ENCODE measurements around the gene ATP2C2. TPM values are rescaled to one million over a fixed set of nuclear protein-coding genes. Genes with fewer than 3 reads are reported as not detected.

The ATP2C2 gene
- total and polyA plus RNA-seq, 4 donors = 21.3 to 96.8 (median 37.5) TPM

DNA sequence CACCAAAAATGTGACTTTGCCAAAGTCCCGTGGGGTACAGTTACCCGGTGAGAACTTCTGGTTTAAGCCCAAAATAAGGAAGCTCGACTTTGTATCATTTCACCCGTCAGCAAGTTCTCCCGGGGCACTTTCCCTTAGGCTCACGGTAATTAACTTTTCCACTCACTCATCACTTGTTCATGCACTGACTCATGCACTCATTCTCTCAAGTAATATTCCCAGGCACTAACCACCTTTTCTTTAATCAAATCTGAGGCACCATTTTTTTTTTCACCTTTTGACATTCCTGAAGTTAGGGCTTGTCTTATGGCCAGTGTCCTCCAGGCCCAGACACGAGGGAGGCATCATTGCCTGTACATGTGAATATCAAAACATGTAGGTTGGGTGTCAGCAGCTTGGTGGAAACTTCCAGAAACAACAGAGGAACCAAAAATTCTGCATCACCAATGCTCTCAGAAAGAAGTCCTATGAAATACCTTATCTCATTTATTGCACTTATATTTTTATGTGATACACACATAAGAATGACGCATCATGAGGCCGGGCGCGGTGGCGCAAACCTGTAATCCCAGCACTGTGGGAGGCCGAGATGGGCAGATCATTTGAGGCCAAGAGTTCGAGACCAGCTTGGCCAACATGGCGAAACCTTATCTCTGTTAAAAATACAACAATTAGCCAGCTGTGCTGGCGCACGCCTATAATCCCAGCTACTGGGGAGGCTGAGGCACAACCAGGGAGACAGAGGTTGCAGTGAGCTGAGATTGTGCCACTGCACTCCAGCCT is 36.1 kb upstream of the ATP2C2 start:
- H3K9ac ChIP-seq (ENCODE audit: insufficient read depth in 1 of 2, low read length in 2 of 2) = no peak overlapping the region
- H3K27ac ChIP-seq (ENCODE audit: low read depth in 1 of 2, low read length in 1 of 2) = no peak overlapping the region
- no peaks in the 10 kb centered on the region for H3K4me1 ChIP-seq (ENCODE audit: control insufficient read depth in 5 of 5, insufficient read depth in 5 of 5, low read length in 5 of 5)
- 90 to 91% methylated on average over 17 of the region's 17 CpGs for WGBS, 2 donors
- H3K4me3 ChIP-seq = no peak overlapping the region
- TF ChIP-seq CTCF (IDR thresholded peaks at IDR 0.05; ENCODE audit: control extremely low read depth, extremely low read depth) = no peak
- peaks cover 0 to 4% (median 0%) of the 10 kb centered on the region in 4 donors for H3K36me3 ChIP-seq (ENCODE audit: control insufficient read depth in 4 of 4, insufficient read depth in 4 of 4, low read length in 4 of 4)
- ATAC-seq (ENCODE audit: insufficient read depth, low FRiP score) = no peak
- no peak for DNase-seq
- H3K9me3 ChIP-seq (ENCODE audit: control insufficient read depth in 4 of 4, insufficient read depth in 3 of 4, low read length in 3 of 4) = peaks cover 0 to 4% (median 0%) of the 10 kb centered on the region in 4 donors
- H3K27me3 ChIP-seq (ENCODE audit: control insufficient read depth in 3 of 3, insufficient read depth in 3 of 3, low read length in 2 of 3) = no peaks in the 10 kb centered on the region

DNA sequence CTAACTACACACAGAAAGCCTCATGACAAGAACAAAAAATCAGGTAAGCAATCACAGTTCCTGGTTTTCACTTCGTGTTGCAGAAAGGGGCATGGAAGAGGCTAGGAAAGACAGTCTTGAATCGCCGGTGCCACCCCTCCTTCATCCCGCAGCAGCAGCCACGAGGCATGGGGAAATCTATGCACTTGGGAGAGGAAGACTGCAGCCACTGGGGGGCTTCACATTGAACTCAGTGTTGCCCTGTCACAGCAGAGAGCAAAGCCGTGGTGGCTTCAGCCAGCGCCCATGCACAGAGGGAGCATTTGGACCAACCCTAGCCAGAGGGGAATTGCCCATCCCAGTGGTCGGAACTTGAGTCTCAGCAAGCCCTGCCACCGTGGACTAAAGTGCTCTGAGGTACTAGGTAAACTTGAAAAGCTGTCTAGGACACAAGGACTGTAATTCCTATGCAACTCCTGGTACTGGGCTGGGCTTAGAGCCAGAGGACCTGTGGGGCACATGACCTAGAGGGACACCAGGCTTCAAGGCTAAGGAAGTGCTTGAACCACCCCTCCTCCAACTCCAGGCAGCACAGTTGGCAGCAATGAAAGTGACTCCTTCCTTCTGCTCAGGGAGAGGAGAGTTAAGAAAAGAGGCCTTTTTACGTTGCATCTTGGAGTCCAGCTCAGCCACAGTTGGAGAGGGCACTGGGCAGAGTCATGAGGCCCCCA is 35.2 kb upstream of the ATP2C2 start:
- WGBS, 2 donors = 67 to 85% methylated on average over 10 of the region's 10 CpGs
- no peak for TF ChIP-seq CTCF (IDR thresholded peaks at IDR 0.05; ENCODE audit: control extremely low read depth, extremely low read depth)
- Histone ChIP-seq H3K4me1 (ENCODE audit: control insufficient read depth in 5 of 5, insufficient read depth in 5 of 5, low read length in 5 of 5) (no peaks in the 10 kb centered on the region), H3K27ac (ENCODE audit: low read depth in 1 of 2, low read length in 1 of 2) (peak overlapping the region in 1 of 2 donors; percentile 4), H3K36me3 (ENCODE audit: control insufficient read depth in 4 of 4, insufficient read depth in 4 of 4, low read length in 4 of 4) (peaks cover 0 to 4% (median 0%) of the 10 kb centered on the region in 4 donors), H3K27me3 (ENCODE audit: control insufficient read depth in 3 of 3, insufficient read depth in 3 of 3, low read length in 2 of 3) (no peaks in the 10 kb centered on the region), H3K9ac (ENCODE audit: insufficient read depth in 1 of 2, low read length in 2 of 2) (no peak overlapping the region), H3K4me3 (no peak overlapping the region), H3K9me3 (ENCODE audit: control insufficient read depth in 4 of 4, insufficient read depth in 3 of 4, low read length in 3 of 4) (peaks cover 0 to 4% (median 0%) of the 10 kb centered on the region in 4 donors)
- ATAC-seq (ENCODE audit: insufficient read depth, low FRiP score) (no peak), DNase-seq (peak; percentile 11 to 75 (median 37))

GRCh38 chr16:84334058-84334457 is 34.3 kb upstream of the ATP2C2 start:
- no peak for TF ChIP-seq CTCF (IDR thresholded peaks at IDR 0.05; ENCODE audit: control extremely low read depth, extremely low read depth)
- peaks cover 0 to 4% (median 0%) of the 10 kb centered on the region in 4 donors for H3K9me3 ChIP-seq (ENCODE audit: control insufficient read depth in 4 of 4, insufficient read depth in 3 of 4, low read length in 3 of 4)
- H3K27ac ChIP-seq (ENCODE audit: low read depth in 1 of 2, low read length in 1 of 2) = peak overlapping the region in 1 of 2 donors; percentile 4
- H3K9ac ChIP-seq (ENCODE audit: insufficient read depth in 1 of 2, low read length in 2 of 2) = no peak overlapping the region
- no peaks in the 10 kb centered on the region for H3K4me1 ChIP-seq (ENCODE audit: control insufficient read depth in 5 of 5, insufficient read depth in 5 of 5, low read length in 5 of 5)
- no peak for DNase-seq
- H3K27me3 ChIP-seq (ENCODE audit: control insufficient read depth in 3 of 3, insufficient read depth in 3 of 3, low read length in 2 of 3) = no peaks in the 10 kb centered on the region
- H3K36me3 ChIP-seq (ENCODE audit: control insufficient read depth in 4 of 4, insufficient read depth in 4 of 4, low read length in 4 of 4) = peaks cover 0 to 2% (median 0%) of the 10 kb centered on the region in 4 donors
- H3K4me3 ChIP-seq = no peak overlapping the region
- WGBS, 2 donors = 84 to 87% methylated on average over 3 of the region's 3 CpGs
- ATAC-seq (ENCODE audit: insufficient read depth, low FRiP score) = no peak
